GM10266 (cell line): ENCODE results near the gene GGCX.
A peak's percentile ranks its signal among the peaks of the same experiment; 100 is the strongest.
"Not testable (repeated sequence)": the region's sequence is repeated elsewhere in the genome, so short reads cannot be mapped to it uniquely, and the experiment has no call there.

ENCODE experiments used
- DNase-seq: peaks from one replicate; pipeline ENCODE4 v3.0.0; 2012; ENCODE audit errors: extremely low spot score
- CTCF ChIP-seq: IDR thresholded peaks from 2 replicates; pipeline ENCODE4 v1.5.1; 2012; ENCODE audit warnings: mild to moderate bottlenecking, low read depth; ENCODE audit not compliant: control insufficient read depth, insufficient read depth; ENCODE audit errors: missing control alignments

Gene GGCX

GRCh38 chr2:85597241-85597640 lies 35.9 kb upstream of the GGCX start:
- no peak for DNase-seq
- TF ChIP-seq CTCF = no peak

- DNase-seq = no peak
- TF ChIP-seq CTCF = no peak
Measured at GRCh38 chr2:85596486-85597143, 35.3 kb upstream of the GGCX start.

- DNase-seq = no peak
- TF ChIP-seq CTCF = no peak
Measured at GRCh38 chr2:85596026-85596333, 34.7 kb upstream of the GGCX start.

- TF ChIP-seq CTCF = no peak
- peak; percentile 95 for DNase-seq
Measured at GRCh38 chr2:85595301-85596025, 34.2 kb upstream of the GGCX start, which contains the start of gene RNF181. TSS of gene RNF181 (plus strand) at chr2:85595745. CDS start at chr2:85595764, 19 bp downstream.

GRCh38 chr2:85594715-85595300 lies 33.5 kb upstream of the GGCX start:
- no peak for DNase-seq
- TF ChIP-seq CTCF = no peak

GRCh38 chr2:85593023-85593422 lies 31.7 kb upstream of the GGCX start:
- no peak for DNase-seq
- TF ChIP-seq CTCF = no peak

GRCh38 chr2:85592299-85592698 lies 31.0 kb upstream of the GGCX start:
- DNase-seq = not testable (repeated sequence)
